Right ventricle myocardium superior (tissue), 1 donor: ENCODE data around the gene CTNNB1. TPM values are rescaled to one million over a fixed set of nuclear protein-coding genes. Genes with fewer than 3 reads are reported as not detected.

Experiments used
- ATAC-seq: fragments of 200-7000 bp; cut with Tn5 transposase; one replicate; pipeline ENCODE4 v1.9.1; 2020; ENCODE audit warnings: mild to moderate bottlenecking; ENCODE audit not compliant: poor library complexity
- DNase-seq: peaks from one replicate; pipeline ENCODE4 v3.0.0-alpha.2; 2020
- intact Hi-C: fragments of 100-400 bp; cut with DNase I; formaldehyde crosslinking; loops from one replicate; pipeline ENCODE4 v1.11.2; 2022
- total RNA-seq: library from RNA; stranded (reverse); fragmentation: NEBNext Ultra II Directional; extraction: Animal tissue kit (Norgen Biotek cat#: 25700); gene quantifications from one replicate; pipeline ENCODE4 v1.2.1, GENCODE V29; 2021
- donor health status: DM: no; HTN: yes; CAD: no; lungs with severe emphysema.

Gene CTNNB1
- total RNA-seq, 1 donor from 2014 or later: 152 TPM

GRCh38 chr3:41188306-41188705 lies 11.0 kb upstream of the CTNNB1 start:
- ATAC-seq (no peak), DNase-seq (no peak)
- intact Hi-C loops: no loop called here

- ATAC-seq: no peak
- DNase-seq: no peak
- intact Hi-C loops: loop anchor here (5.0 to 10.0 kb wide), 2 partner anchors 216 to 308 kb away; no protein-coding TSS in a partner anchor
Observed at GRCh38 chr3:41190509-41191284, 8.6 kb upstream of the CTNNB1 start.

- DNase-seq (no peak), ATAC-seq (no peak)
- intact Hi-C loops: loop anchor here (5.0 to 10.0 kb wide), 2 partner anchors 218 to 311 kb away; no protein-coding TSS in a partner anchor
Observed at GRCh38 chr3:41192885-41193284, 6.4 kb upstream of the CTNNB1 start.

GRCh38 chr3:41193794-41194539 lies 5.3 kb upstream of the CTNNB1 start:
- no peak for DNase-seq
- ATAC-seq: no peak
- intact Hi-C loops: loop anchor here (5.0 to 10.0 kb wide), 2 partner anchors 219 to 312 kb away; no protein-coding TSS in a partner anchor

- no peak for DNase-seq
- intact Hi-C loops: loop anchor here (5.0 to 10.0 kb wide), 2 partner anchors 220 to 312 kb away; no protein-coding TSS in a partner anchor
Observed at GRCh38 chr3:41194701-41195100, 4.6 kb upstream of the CTNNB1 start.

GRCh38 chr3:41195946-41196345 lies 3.4 kb upstream of the CTNNB1 start:
- intact Hi-C loops: loop anchor here (10.0 kb wide), 1 partner anchor 221 kb away; no protein-coding TSS in a partner anchor
- ATAC-seq (peak; percentile 19), DNase-seq (peak; percentile 40)

More at GRCh38 chr3:41194701-41195100, 4.6 kb upstream of the CTNNB1 start:
- ATAC-seq: no peak

- intact Hi-C loops: loop anchor here (10.0 kb wide), 1 partner anchor 222 kb away; no protein-coding TSS in a partner anchor
- no peak for DNase-seq
Observed at GRCh38 chr3:41196499-41197410, 2.5 kb upstream of the CTNNB1 start.

GRCh38 chr3:41198046-41198445 lies 1.3 kb upstream of the CTNNB1 start:
- intact Hi-C loops: loop anchor here (10.0 kb wide), 1 partner anchor 223 kb away; no protein-coding TSS in a partner anchor
- ATAC-seq: no peak

More at GRCh38 chr3:41196499-41197410, 2.5 kb upstream of the CTNNB1 start:
- ATAC-seq: no peak

GRCh38 chr3:41198526-41198925 lies 779 bp upstream of the CTNNB1 start:
- intact Hi-C loops: loop anchor here (10.0 kb wide), 1 partner anchor 224 kb away; no protein-coding TSS in a partner anchor
- peak; percentile 68 for DNase-seq
- ATAC-seq: peak; percentile 13

More at GRCh38 chr3:41198046-41198445, 1.3 kb upstream of the CTNNB1 start:
- no peak for DNase-seq

- intact Hi-C loops: loop anchor here (10.0 kb wide), 2 partner anchors 225 to 615 kb away; no protein-coding TSS in a partner anchor
- peak; percentile 4 for ATAC-seq
- DNase-seq: peak; percentile 49
Observed at GRCh38 chr3:41199866-41200668, 762 bp downstream of the CTNNB1 start.

GRCh38 chr3:41200669-41201021 lies 1.3 kb downstream of the CTNNB1 start:
- ATAC-seq (no peak), DNase-seq (no peak)
- intact Hi-C loops: loop anchor here (10.0 kb wide), 1 partner anchor 616 kb away; no protein-coding TSS in a partner anchor

- ATAC-seq (no peak), DNase-seq (no peak)
- intact Hi-C loops: loop anchor here (10.0 kb wide), 1 partner anchor 617 kb away; no protein-coding TSS in a partner anchor
Observed at GRCh38 chr3:41202075-41202833, 2.9 kb downstream of the CTNNB1 start.

- intact Hi-C loops: loop anchor here (10.0 kb wide), 1 partner anchor 618 kb away; no protein-coding TSS in a partner anchor
- ATAC-seq (no peak), DNase-seq (no peak)
Observed at GRCh38 chr3:41202834-41203345, 3.6 kb downstream of the CTNNB1 start.

GRCh38 chr3:41204369-41204768 lies 5.1 kb downstream of the CTNNB1 start:
- DNase-seq (no peak), ATAC-seq (no peak)
- intact Hi-C loops: loop anchor here (10.0 kb wide), 1 partner anchor 620 kb away; no protein-coding TSS in a partner anchor

GRCh38 chr3:41205591-41205990 lies 6.3 kb downstream of the CTNNB1 start:
- DNase-seq (no peak), ATAC-seq (no peak)
- intact Hi-C loops: loop anchor here (10.0 kb wide), 1 partner anchor 621 kb away; no protein-coding TSS in a partner anchor

- ATAC-seq (peak; percentile 30), DNase-seq (no peak)
- intact Hi-C loops: loop anchor here (10.0 kb wide), 1 partner anchor 623 kb away; no protein-coding TSS in a partner anchor
Observed at GRCh38 chr3:41207355-41207754, 8.1 kb downstream of the CTNNB1 start.
